ENCODE results near the gene TGFB2. TPM values are rescaled to one million over a fixed set of nuclear protein-coding genes. Genes with fewer than 3 reads are reported as not detected.

The TGFB2 gene
- total and polyA plus RNA-seq, 2 donors (not counting 1 experiment from before 2014, with no cell fraction given) = 0.55 to 0.76 TPM

GRCh38 chr1:218462587-218462986, 117.5 kb downstream of the TGFB2 start:
- WGBS (ENCODE audit: insufficient coverage) = no CpG with 5 or more reads among the region's 2 CpGs
- DNase-seq (no peak), ATAC-seq (ENCODE audit: low read depth) (no peak)
- H3K4me1 ChIP-seq (ENCODE audit: control insufficient read depth in 2 of 2, insufficient read depth in 2 of 2, low read length in 2 of 2) = peaks cover 0 to 4% of the 10 kb centered on the region in 2 donors
- H3K36me3 ChIP-seq (replicated peaks in 1 of 2; ENCODE audit: control extremely low read depth in 1 of 2, control insufficient read depth in 1 of 2, extremely low read depth in 1 of 2, insufficient read depth in 2 of 2, low read length in 1 of 2) = no peaks in the 10 kb centered on the region
- H3K79me2 ChIP-seq (ENCODE audit: control insufficient read depth, insufficient read depth, low read length) = no peaks in the 10 kb centered on the region
- H3K27ac ChIP-seq (ENCODE audit: low read length in 2 of 2) = no peak overlapping the region
- H3K4me2 ChIP-seq (replicated peaks; ENCODE audit: low read depth, low read length, poor library complexity, severe bottlenecking) = no peak overlapping the region
- intact Hi-C loops (cut with micrococcal nuclease) = no loop called here
- H3K9me3 ChIP-seq (ENCODE audit: control extremely low read depth in 1 of 3, control insufficient read depth in 2 of 3, insufficient read depth in 1 of 3, low read length in 2 of 3) = no peaks in the 10 kb centered on the region
- no peaks in the 10 kb centered on the region for H3K27me3 Mint-ChIP-seq
- ChIA-PET CTCF (no interaction called here), POLR2A (no interaction called here)
- no peak overlapping the region for H3K4me3 Mint-ChIP-seq
- TF ChIP-seq EZH2 (IDR thresholded peaks at IDR 0.05; ENCODE audit: borderline replicate concordance, insufficient read depth, low read depth, low read length, poor library complexity, severe bottlenecking) (no peak), CTCF (IDR thresholded peaks at IDR 0.05) (no peak)
- no peak overlapping the region for H3K9ac ChIP-seq (ENCODE audit: low read length)
- no peak overlapping the region for H3K27ac Mint-ChIP-seq
- no peaks in the 10 kb centered on the region for H4K20me1 ChIP-seq (ENCODE audit: control insufficient read depth, insufficient read depth, low read length, poor library complexity, severe bottlenecking)
- H2AFZ ChIP-seq (ENCODE audit: insufficient read depth, low read depth, low read length, poor library complexity, severe bottlenecking) = no peak overlapping the region
- H3K4me3 ChIP-seq (ENCODE audit: control extremely low read depth in 1 of 5, extremely low read depth in 1 of 5, insufficient read depth in 1 of 5, low read depth in 2 of 5, low read length in 4 of 5) = no peak overlapping the region
- no peaks in the 10 kb centered on the region for H3K27me3 ChIP-seq (replicated peaks in 1 of 4; ENCODE audit: control extremely low read depth in 1 of 4, control insufficient read depth in 3 of 4, insufficient read depth in 4 of 4, low read length in 3 of 4)
- H3K4me1 Mint-ChIP-seq = peaks cover 13% of the 10 kb centered on the region
- H3K9me3 Mint-ChIP-seq (ENCODE audit: insufficient read depth) = no peaks in the 10 kb centered on the region

- DNase-seq = no peak
- 90% methylated on average over 11 of the region's 14 CpGs for WGBS (ENCODE audit: insufficient coverage)
Measured at GRCh38 chr1:218463194-218464156, 118.3 kb downstream of the TGFB2 start.

More at GRCh38 chr1:218463194-218464156, 118.3 kb downstream of the TGFB2 start:
- ChIA-PET POLR2A (no interaction called here), CTCF (no interaction called here)
- intact Hi-C loops (cut with micrococcal nuclease) = no loop called here
- Histone ChIP-seq H3K36me3 (replicated peaks in 1 of 2; ENCODE audit: control extremely low read depth in 1 of 2, control insufficient read depth in 1 of 2, extremely low read depth in 1 of 2, insufficient read depth in 2 of 2, low read length in 1 of 2) (no peaks in the 10 kb centered on the region), H2AFZ (ENCODE audit: insufficient read depth, low read depth, low read length, poor library complexity, severe bottlenecking) (no peak overlapping the region), H3K27ac (ENCODE audit: low read length in 2 of 2) (no peak overlapping the region), H3K9ac (ENCODE audit: low read length) (no peak overlapping the region), H4K20me1 (ENCODE audit: control insufficient read depth, insufficient read depth, low read length, poor library complexity, severe bottlenecking) (no peaks in the 10 kb centered on the region), H3K9me3 (ENCODE audit: control extremely low read depth in 1 of 3, control insufficient read depth in 2 of 3, insufficient read depth in 1 of 3, low read length in 2 of 3) (no peaks in the 10 kb centered on the region), H3K4me3 (ENCODE audit: control extremely low read depth in 1 of 5, extremely low read depth in 1 of 5, insufficient read depth in 1 of 5, low read depth in 2 of 5, low read length in 4 of 5) (no peak overlapping the region), H3K4me1 (ENCODE audit: control insufficient read depth in 2 of 2, insufficient read depth in 2 of 2, low read length in 2 of 2) (peaks cover 0 to 4% of the 10 kb centered on the region in 2 donors), H3K79me2 (ENCODE audit: control insufficient read depth, insufficient read depth, low read length) (no peaks in the 10 kb centered on the region), H3K4me2 (replicated peaks; ENCODE audit: low read depth, low read length, poor library complexity, severe bottlenecking) (no peak overlapping the region), H3K27me3 (replicated peaks in 1 of 4; ENCODE audit: control extremely low read depth in 1 of 4, control insufficient read depth in 3 of 4, insufficient read depth in 4 of 4, low read length in 3 of 4) (no peaks in the 10 kb centered on the region)
- no peak overlapping the region for H3K4me3 Mint-ChIP-seq
- no peaks in the 10 kb centered on the region for H3K9me3 Mint-ChIP-seq (ENCODE audit: insufficient read depth)
- no peak for TF ChIP-seq CTCF (IDR thresholded peaks at IDR 0.05)
- no peak for TF ChIP-seq EZH2 (IDR thresholded peaks at IDR 0.05; ENCODE audit: borderline replicate concordance, insufficient read depth, low read depth, low read length, poor library complexity, severe bottlenecking)
- no peaks in the 10 kb centered on the region for H3K27me3 Mint-ChIP-seq
- no peak overlapping the region for H3K27ac Mint-ChIP-seq
- peaks cover 14% of the 10 kb centered on the region for H3K4me1 Mint-ChIP-seq
- no peak for ATAC-seq (ENCODE audit: low read depth)
